CD4-positive, alpha-beta memory T cell (primary cell): ENCODE results near the gene FAM76A. TPM values are rescaled to one million over a fixed set of nuclear protein-coding genes. Genes with fewer than 3 reads are reported as not detected.

Experiments
- CTCF ChIA-PET: fragments of 350-600 bp; sonication (Branson Sonifier 250); formaldehyde crosslinking; loops from one replicate; lab custom pipeline; 2021; ENCODE audit warnings: inconsistent platforms; ENCODE audit not compliant: partially characterized antibody; lab: Charles Lee
- POLR2A ChIA-PET: fragments of 350-600 bp; sonication (Branson Sonifier 250); formaldehyde crosslinking; loops from one replicate; lab custom pipeline; 2021; ENCODE audit not compliant: partially characterized antibody; lab: Charles Lee
- DNase-seq, 5 donors: peaks; one replicate each; pipeline versions ENCODE4 v3.0.0 to v3.0.0-alpha.2; 2020 to 2022; ENCODE audit warnings: mixed read lengths in 1 of 5
- H3K27ac ChIP-seq: one replicate; pipeline ENCODE4 v1.7.0; 2013; ENCODE audit warnings: low read depth, low read length
- H3K27me3 ChIP-seq: 2 replicates; pipeline ENCODE4 v1.7.0; 2013; ENCODE audit warnings: mild to moderate bottlenecking, low read length, moderate library complexity; ENCODE audit not compliant: insufficient read depth
- H3K36me3 ChIP-seq: 2 replicates; pipeline ENCODE4 v1.7.0; 2013; ENCODE audit warnings: mild to moderate bottlenecking, low read length, moderate library complexity; ENCODE audit not compliant: insufficient read depth
- H3K4me1 ChIP-seq: 2 replicates; pipeline ENCODE4 v1.7.0; 2013; ENCODE audit warnings: mild to moderate bottlenecking, low read length, moderate library complexity; ENCODE audit not compliant: insufficient read depth
- H3K4me3 ChIP-seq, 2 donors: one replicate each; pipeline ENCODE4 v1.7.0; 2013; ENCODE audit warnings: low read length in 2 of 2, mild to moderate bottlenecking in 1 of 2
- H3K9me3 ChIP-seq, 2 donors: one replicate each; pipeline ENCODE4 v1.7.0; 2013; ENCODE audit warnings: low read length in 2 of 2, control low read depth in 1 of 2; ENCODE audit not compliant: control insufficient read depth in 1 of 2
- H3K27ac Mint-ChIP-seq, 7 donors: one replicate each; pipeline ENCODE4 v1.8.0; 2020 to 2021; ENCODE audit warnings: mixed read lengths in 7 of 7, mild to moderate bottlenecking in 6 of 7, inconsistent platforms in 3 of 7, moderate library complexity in 3 of 7
- H3K27me3 Mint-ChIP-seq, 2 donors: one replicate each; pipeline ENCODE4 v1.8.0; 2020 to 2021; ENCODE audit warnings: mixed read lengths in 2 of 2
- H3K36me3 Mint-ChIP-seq, 2 donors: one replicate each; pipeline ENCODE4 v1.8.0; 2020 to 2021; ENCODE audit warnings: mixed read lengths in 2 of 2, inconsistent platforms in 1 of 2, mild to moderate bottlenecking in 1 of 2
- H3K4me1 Mint-ChIP-seq, 4 donors: one replicate each; pipeline ENCODE4 v1.8.0; 2020 to 2021; ENCODE audit warnings: mixed read lengths in 4 of 4, mild to moderate bottlenecking in 1 of 4
- H3K4me3 Mint-ChIP-seq, 8 donors: one replicate each; pipeline ENCODE4 v1.8.0; 2020 to 2021; ENCODE audit warnings: mixed read lengths in 8 of 8, mild to moderate bottlenecking in 7 of 8, moderate library complexity in 6 of 8, inconsistent platforms in 3 of 8
- H3K9me3 Mint-ChIP-seq, 8 donors: one replicate each; pipeline ENCODE4 v1.8.0; 2020 to 2021; ENCODE audit warnings: mixed read lengths in 8 of 8, mild to moderate bottlenecking in 5 of 8, inconsistent platforms in 3 of 8, moderate library complexity in 1 of 8
- intact Hi-C: fragments of 100-400 bp; cut with micrococcal nuclease; formaldehyde crosslinking; loops from one replicate; pipeline ENCODE4 v1.15.1; 2023
- polyA plus RNA-seq, 2 donors: library from polyadenylated mRNA; unstranded; fragments of 300-500 nt; fragmentation: Illumina TruSeq; gene quantifications; one replicate each; pipeline ENCODE4 v1.2.3, GENCODE V29; 2021
- total RNA-seq, 2 experiments: library from RNA; stranded (reverse); gene quantifications; one replicate each; pipeline ENCODE4 v1.2.3, GENCODE V29; 2021

Gene FAM76A
- total and polyA plus RNA-seq, 4 experiments from 2014 or later, result 3.1 to 26.0 (median 16.6) TPM

DNA sequence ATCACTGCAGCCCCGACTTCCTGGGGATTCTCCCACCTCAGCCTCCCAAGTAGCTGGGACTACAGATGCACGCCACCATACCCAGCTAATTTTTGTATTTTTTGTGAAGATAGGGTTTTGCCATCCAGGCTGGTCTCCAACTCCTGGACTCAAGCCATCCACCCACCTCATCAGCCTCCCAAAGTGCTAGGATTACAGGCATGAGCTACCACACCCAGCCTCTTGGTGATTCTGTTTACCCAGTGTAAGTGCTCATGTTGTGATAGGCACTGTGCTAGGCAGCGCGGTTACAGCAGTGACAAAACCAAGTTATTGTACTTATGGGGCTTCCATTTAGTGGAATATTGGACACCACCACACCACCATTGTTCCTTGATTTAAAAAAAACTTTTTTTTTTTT is 37.6 kb downstream of the FAM76A start:
- H3K27me3 Mint-ChIP-seq, result no peaks in the 10 kb centered on the region
- H3K36me3 Mint-ChIP-seq, result peaks cover 16 to 25% of the 10 kb centered on the region in 2 donors
- no peak overlapping the region for H3K4me3 Mint-ChIP-seq
- no peaks in the 10 kb centered on the region for H3K27me3 ChIP-seq
- DNase-seq, result no peak
- no peaks in the 10 kb centered on the region for H3K9me3 Mint-ChIP-seq
- no peak overlapping the region for H3K27ac ChIP-seq
- no peaks in the 10 kb centered on the region for H3K4me1 Mint-ChIP-seq
- no peak overlapping the region for H3K4me3 ChIP-seq
- H3K9me3 ChIP-seq, result no peaks in the 10 kb centered on the region
- POLR2A ChIA-PET, result interaction anchor here (1.1 kb wide), 1 partner anchor 10 kb away, joined by 3 read pairs; the partner anchor contains the start of gene STX12
- H3K27ac Mint-ChIP-seq, result no peak overlapping the region
- intact Hi-C loops, result no loop called here
- H3K36me3 ChIP-seq, result peaks cover 19% of the 10 kb centered on the region
- CTCF ChIA-PET, result no interaction called here
- no peaks in the 10 kb centered on the region for H3K4me1 ChIP-seq

DNA sequence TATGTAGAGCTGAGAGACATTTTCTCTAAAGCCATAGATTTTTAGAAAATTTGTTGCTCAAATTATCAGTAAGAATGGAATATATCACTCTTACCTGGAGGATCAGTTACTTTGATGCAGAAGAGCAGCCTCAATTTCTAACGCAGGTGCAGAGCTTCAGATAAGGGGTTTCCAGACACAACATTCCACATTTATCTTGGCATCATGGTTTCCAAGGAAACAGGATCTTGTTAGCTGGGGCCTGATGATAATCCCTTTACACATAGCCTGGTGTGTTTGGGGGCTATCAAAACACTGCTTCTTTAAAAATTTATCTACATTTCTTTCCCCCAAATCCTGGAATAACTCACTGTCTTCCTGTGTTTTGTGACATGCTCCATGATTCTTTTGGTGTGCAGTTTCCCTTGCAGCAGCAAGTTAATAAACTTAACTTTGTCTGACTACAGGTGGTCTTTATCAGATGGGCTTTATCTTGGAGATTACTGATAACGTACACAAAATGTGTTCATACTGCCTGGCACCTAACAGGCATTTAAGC is 44.6 kb downstream of the FAM76A start:
- H3K4me3 ChIP-seq, result no peak overlapping the region
- intact Hi-C loops, result no loop called here
- H3K4me1 Mint-ChIP-seq, result peaks cover 12 to 21% (median 14%) of the 10 kb centered on the region in 4 donors
- DNase-seq, result no peak
- no peaks in the 10 kb centered on the region for H3K36me3 ChIP-seq
- no peaks in the 10 kb centered on the region for H3K9me3 Mint-ChIP-seq
- H3K27ac Mint-ChIP-seq, result no peak overlapping the region
- peaks cover 0 to 6% of the 10 kb centered on the region in 2 donors for H3K36me3 Mint-ChIP-seq
- CTCF ChIA-PET, result interaction anchor here (1.1 kb wide), 1 partner anchor 101 kb away, joined by 5 read pairs; no protein-coding TSS in a partner anchor
- no peak overlapping the region for H3K27ac ChIP-seq
- no peaks in the 10 kb centered on the region for H3K9me3 ChIP-seq
- no peaks in the 10 kb centered on the region for H3K27me3 Mint-ChIP-seq
- H3K4me3 Mint-ChIP-seq, result no peak overlapping the region
- H3K27me3 ChIP-seq, result no peaks in the 10 kb centered on the region
- POLR2A ChIA-PET, result no interaction called here
- peaks cover 24% of the 10 kb centered on the region for H3K4me1 ChIP-seq

DNA sequence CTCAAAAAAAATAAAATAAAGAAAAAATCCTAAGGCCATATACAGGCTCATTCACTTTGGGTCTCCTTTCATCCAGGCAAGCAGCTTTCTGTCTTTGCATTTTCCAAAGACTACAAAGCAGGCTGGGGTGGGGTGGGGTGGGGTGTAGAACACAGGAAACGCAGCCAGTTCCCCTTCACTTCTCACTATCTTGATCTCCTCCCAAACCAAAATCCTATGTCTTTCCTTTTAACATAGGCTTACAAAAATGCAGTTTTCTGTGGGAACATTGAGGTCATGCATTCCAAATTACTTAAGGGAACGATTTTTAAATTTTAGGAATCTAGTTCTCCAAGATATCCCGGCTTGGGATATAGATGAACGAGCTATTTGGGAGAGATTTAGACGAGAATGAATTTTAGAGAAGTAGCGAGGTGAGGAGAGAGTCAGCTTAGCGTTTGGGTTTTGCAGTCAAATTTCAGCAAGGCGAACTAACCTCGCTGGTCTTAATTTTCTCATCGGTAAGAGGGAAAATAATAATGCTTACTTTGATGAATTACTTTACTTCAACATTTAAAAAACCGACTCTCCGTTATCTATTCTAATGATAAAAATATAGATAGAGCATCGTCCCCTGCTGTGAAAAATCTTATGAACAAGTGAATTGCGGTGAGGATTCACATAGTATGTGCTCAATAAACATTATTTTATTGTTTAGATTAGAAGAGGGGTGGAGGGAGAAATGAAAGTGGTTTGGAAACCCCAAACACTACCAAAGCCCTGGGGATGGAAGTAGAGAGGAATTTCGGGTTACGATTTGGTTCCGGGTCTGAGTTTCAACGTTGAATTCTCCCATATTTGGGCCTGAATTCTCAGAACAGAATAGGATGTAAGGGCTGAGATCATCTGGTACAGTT is 46.5 kb downstream of the FAM76A start:
- peak in 1 of 5 donors; percentile 0 for DNase-seq
- Histone ChIP-seq H3K4me3 (peak overlapping the region; percentile 80 to 96), H3K36me3 (no peaks in the 10 kb centered on the region), H3K9me3 (no peaks in the 10 kb centered on the region), H3K27ac (peak overlapping the region; percentile 87), H3K27me3 (no peaks in the 10 kb centered on the region), H3K4me1 (peaks cover 32% of the 10 kb centered on the region)
- Mint-ChIP-seq H3K27me3 (no peaks in the 10 kb centered on the region), H3K4me3 (peak overlapping the region; percentile 91 to 98 (median 94)), H3K4me1 (peaks cover 23 to 33% (median 26%) of the 10 kb centered on the region in 4 donors), H3K36me3 (peaks cover 0 to 16% of the 10 kb centered on the region in 2 donors), H3K27ac (peak overlapping the region; percentile 86 to 99 (median 99)), H3K9me3 (no peaks in the 10 kb centered on the region)
- intact Hi-C loops, result loop anchor here (1.0 to 2.0 kb wide), 2 partner anchors 47 to 449 kb away; partner anchors contain the start of genes FAM76A and TMEM222
- ChIA-PET CTCF (interaction anchor here (0.6 to 2.9 kb wide), 10 partner anchors 12 to 954 kb away, joined by 3 to 20 read pairs (median 5); partner anchors contain the start of genes FAM76A and IFI6), POLR2A (interaction anchor here (0.6 to 3.7 kb wide), 19 partner anchors 9 to 810 kb away, joined by 3 to 50 read pairs (median 3); partner anchors contain the start of genes AHDC1, FAM76A, IFI6 and PPP1R8)

DNA sequence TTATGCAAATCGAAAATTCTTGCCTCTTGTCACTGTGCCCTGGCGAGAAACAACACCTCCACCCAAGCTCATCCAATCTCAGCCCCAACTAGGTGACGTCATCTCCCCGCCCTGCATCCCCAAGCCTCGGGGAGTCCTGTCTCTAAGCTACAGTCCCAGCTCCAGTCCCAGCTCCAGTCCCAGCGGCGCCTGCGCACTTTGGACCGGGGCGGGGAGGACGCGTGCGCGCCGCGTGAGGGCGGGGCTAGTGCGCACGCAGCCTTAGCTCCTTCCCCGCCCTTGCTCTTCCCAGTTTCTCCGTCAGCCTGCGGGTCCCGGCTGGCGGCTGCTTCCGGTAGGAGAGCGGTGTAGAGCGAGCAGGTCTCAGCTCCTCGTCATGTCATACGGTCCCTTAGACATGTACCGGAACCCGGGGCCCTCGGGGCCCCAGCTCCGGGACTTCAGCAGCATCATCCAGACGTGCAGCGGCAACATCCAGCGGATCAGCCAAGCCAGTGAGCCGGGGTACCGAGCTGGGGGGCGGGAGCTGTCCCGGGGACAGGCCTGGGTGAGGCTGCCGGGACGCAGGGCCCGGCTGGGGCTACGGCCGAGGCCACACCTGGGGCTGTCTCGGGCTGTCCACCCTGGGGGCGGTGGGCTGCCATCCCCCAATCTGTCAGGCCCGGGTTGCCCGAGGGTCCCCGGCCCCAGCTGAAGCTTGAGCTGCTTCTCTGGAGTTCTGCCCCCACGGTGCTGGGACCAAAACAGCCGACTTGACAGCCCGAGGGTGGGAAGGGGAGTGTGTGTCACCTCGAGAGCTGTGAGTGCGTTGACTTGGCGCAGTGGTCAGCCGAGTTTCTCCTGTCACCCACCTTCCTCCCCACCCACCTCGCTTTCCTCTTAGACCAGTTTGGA is 47.4 kb downstream of the FAM76A start, which contains the start of gene STX12:
TSS of gene STX12 (plus strand) at position 288 of the 894 bp plus-strand sequence. CDS start at position 377, 89 bp downstream.
- peaks cover 27 to 39% (median 29%) of the 10 kb centered on the region in 4 donors for H3K4me1 Mint-ChIP-seq
- no peaks in the 10 kb centered on the region for H3K27me3 Mint-ChIP-seq
- POLR2A ChIA-PET, result interaction anchor here (0.6 to 3.7 kb wide), 23 partner anchors 9 to 876 kb away, joined by 3 to 50 read pairs (median 3); partner anchors contain the start of genes AHDC1, FAM76A, IFI6 and PPP1R8
- peak within 1 kb of the TSS; percentile 86 to 99 (median 99) for H3K27ac Mint-ChIP-seq
- intact Hi-C loops, result loop anchor here (1.0 to 2.0 kb wide), 4 partner anchors 48 to 450 kb away; partner anchors contain the start of genes FAM76A, PPP1R8 and TMEM222
- Histone ChIP-seq H3K9me3 (no peaks in the 10 kb centered on the region), H3K4me3 (peak within 1 kb of the TSS; percentile 80 to 96), H3K4me1 (peaks cover 32% of the 10 kb centered on the region), H3K27ac (peak within 1 kb of the TSS; percentile 87), H3K27me3 (no peaks in the 10 kb centered on the region), H3K36me3 (no peaks in the 10 kb centered on the region)
- CTCF ChIA-PET, result interaction anchor here (0.6 to 2.9 kb wide), 10 partner anchors 12 to 953 kb away, joined by 3 to 20 read pairs (median 5); partner anchors contain the start of genes FAM76A and IFI6
- H3K4me3 Mint-ChIP-seq, result peak within 1 kb of the TSS; percentile 91 to 98 (median 97)
- H3K9me3 Mint-ChIP-seq, result no peaks in the 10 kb centered on the region
- DNase-seq, result peak; percentile 98 to 100 (median 98)
- H3K36me3 Mint-ChIP-seq, result peaks cover 0 to 17% of the 10 kb centered on the region in 2 donors

- DNase-seq, result peak in 2 of 5 donors; percentile 6 to 41
- intact Hi-C loops, result loop anchor here (1.0 to 2.0 kb wide), 3 partner anchors 56 to 451 kb away; partner anchors contain the start of genes PPP1R8 and TMEM222
- H3K4me1 ChIP-seq, result peaks cover 32% of the 10 kb centered on the region
- H3K4me1 Mint-ChIP-seq, result peaks cover 27 to 43% (median 31%) of the 10 kb centered on the region in 4 donors
- no peaks in the 10 kb centered on the region for H3K9me3 ChIP-seq
- H3K27ac ChIP-seq, result peak overlapping the region; percentile 87
- H3K36me3 Mint-ChIP-seq, result peaks cover 0 to 17% of the 10 kb centered on the region in 2 donors
- CTCF ChIA-PET, result interaction anchor here (1.2 to 2.9 kb wide), 5 partner anchors 11 to 167 kb away, joined by 3 to 20 read pairs (median 8); partner anchors contain the start of gene FAM76A
- H3K9me3 Mint-ChIP-seq, result no peaks in the 10 kb centered on the region
- peak overlapping the region; percentile 91 to 98 (median 96) for H3K4me3 Mint-ChIP-seq
- no peaks in the 10 kb centered on the region for H3K27me3 ChIP-seq
- H3K27ac Mint-ChIP-seq, result peak overlapping the region; percentile 86 to 99 (median 97)
- H3K4me3 ChIP-seq, result peak overlapping the region; percentile 80 to 96
- no peaks in the 10 kb centered on the region for H3K27me3 Mint-ChIP-seq
- H3K36me3 ChIP-seq, result no peaks in the 10 kb centered on the region
- POLR2A ChIA-PET, result interaction anchor here (0.6 to 3.7 kb wide), 9 partner anchors 48 to 875 kb away, joined by 3 to 50 read pairs (median 5); partner anchors contain the start of genes FAM76A, PPP1R8, WASF2 and XKR8
Observed at GRCh38 chr1:27773826-27774445, 48.2 kb downstream of the FAM76A start.
